SH-SY5Y (cell line): ENCODE results near the gene ADAM22.

Experiments used
- GATA2 ChIP-seq: IDR thresholded peaks from 2 replicates; pipeline ENCODE4 v1.6.1; 2011; ENCODE audit warnings: mild to moderate bottlenecking, low read depth, low read length
- GATA3 ChIP-seq: IDR thresholded peaks from 2 replicates; pipeline ENCODE4 v1.6.1; 2011; ENCODE audit warnings: low read depth, mild to moderate bottlenecking, low read length, moderate library complexity

The ADAM22 gene

GRCh38 chr7:88146616-88147015 lies 212.6 kb downstream of the ADAM22 start:
- TF ChIP-seq GATA2 = no peak
- TF ChIP-seq GATA3 = no peak

DNA sequence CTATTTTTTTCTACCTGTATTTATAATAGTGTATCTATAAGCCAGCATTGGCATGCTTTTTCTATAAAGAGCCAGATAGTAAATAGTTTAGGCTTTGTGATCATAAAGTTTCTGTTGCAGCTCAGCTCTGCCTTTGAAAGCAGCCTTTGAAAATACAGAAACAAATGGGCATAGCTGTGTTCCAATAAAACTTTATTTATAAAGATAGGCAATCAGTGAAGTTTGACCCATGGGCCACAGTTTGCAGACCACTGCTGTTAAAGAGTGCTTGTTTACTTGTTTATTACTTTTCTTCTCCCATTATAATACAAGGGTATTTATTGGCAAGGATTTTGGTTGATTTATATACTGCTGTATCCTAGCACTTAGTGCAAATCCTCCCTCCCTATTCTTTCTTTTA lies 213.3 kb downstream of the ADAM22 start:
- TF ChIP-seq GATA2 = no peak
- no peak for TF ChIP-seq GATA3

DNA sequence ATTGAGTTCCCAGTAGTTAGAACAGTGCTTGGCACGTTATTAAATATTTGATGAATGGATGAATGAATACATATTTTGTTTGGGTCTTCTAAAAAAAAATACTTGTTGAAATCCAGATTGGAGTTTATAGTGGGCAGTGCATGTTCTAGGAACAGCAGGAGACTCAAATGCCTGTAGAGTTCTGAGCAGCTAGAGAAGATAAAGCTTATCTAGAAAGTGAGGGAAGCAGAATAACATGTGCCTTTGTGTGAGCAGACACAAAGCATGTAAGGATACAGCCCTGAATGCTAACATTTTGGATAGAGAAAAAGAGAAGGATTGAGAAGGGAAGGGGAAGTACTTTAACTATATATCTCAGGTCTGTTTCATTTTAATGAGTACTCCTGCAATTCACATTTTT lies 213.9 kb downstream of the ADAM22 start:
- TF ChIP-seq GATA2 (no peak), GATA3 (no peak)

DNA sequence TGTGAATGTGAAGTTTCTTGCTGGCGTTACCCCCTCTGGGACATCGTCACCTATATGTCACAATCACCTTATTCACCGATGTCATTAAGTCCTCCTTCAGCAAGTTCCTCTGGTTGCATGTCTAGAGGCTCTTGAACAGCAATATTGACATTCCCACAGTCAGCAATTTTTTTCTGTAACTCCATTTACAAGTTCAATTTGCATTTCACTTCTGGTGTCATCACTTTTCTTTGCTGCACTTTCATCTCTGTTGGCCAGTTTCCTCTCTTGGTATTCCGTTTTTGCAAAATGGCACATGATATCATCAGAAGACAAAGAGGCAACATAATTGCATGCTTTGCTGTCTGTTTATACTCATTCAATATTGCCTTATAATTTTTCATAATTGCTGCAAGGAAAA lies 216.0 kb downstream of the ADAM22 start:
- TF ChIP-seq GATA3 = no peak
- no peak for TF ChIP-seq GATA2

DNA sequence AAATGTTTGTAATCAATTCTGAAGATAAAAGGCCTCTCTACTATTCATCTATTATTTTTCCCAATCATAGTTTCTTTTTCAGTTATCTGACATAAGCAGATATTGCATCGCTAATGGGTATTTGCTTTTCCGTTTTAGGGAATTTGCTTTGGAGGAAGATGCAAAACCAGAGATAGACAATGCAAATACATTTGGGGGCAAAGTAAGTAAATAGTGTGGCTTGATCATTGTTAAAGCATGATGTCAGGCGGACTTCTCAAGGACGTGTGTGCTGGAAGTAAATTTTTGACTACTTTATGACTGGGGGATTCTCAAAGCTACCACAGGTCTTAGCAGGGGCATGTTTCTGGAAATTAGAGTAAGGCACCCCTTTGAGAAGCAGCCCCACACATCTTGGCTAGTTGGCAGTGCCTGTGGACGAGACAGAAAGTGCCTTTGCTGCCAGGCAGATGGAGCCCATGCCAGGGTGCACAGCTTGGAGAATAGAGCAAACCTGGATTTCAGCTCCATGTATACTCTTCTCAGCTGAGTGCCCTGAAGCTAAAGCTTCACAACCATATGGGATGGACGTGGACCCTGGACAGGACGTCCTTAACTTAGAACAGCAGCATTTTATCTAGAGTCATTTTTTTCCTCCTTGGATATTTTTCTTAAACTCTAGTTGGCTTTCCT lies 217.2 kb downstream of the ADAM22 start:
- TF ChIP-seq GATA3 = no peak
- TF ChIP-seq GATA2 = no peak

DNA sequence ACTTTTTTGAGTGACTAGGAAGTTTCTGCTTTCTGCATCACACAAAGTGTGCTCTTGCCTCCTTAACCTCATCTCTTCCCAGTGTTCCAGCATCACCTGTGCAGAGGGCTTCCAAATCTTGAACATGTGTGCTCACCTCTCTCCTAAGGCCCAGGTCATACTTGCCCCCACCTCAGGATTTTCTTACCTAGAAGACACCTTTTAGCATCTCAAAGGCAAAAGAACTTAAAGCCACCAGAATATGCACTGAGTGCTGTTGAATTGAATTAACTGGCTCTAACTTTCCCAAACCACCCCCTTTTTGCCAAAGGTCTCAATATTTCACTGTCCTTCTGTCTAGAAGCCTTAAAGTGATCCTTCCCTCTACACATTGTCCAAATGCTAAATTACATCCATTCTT lies 219.3 kb downstream of the ADAM22 start:
- TF ChIP-seq GATA2 (no peak), GATA3 (no peak)

- TF ChIP-seq GATA2 (no peak), GATA3 (no peak)
Observed at GRCh38 chr7:88155756-88156155, 221.7 kb downstream of the ADAM22 start.

DNA sequence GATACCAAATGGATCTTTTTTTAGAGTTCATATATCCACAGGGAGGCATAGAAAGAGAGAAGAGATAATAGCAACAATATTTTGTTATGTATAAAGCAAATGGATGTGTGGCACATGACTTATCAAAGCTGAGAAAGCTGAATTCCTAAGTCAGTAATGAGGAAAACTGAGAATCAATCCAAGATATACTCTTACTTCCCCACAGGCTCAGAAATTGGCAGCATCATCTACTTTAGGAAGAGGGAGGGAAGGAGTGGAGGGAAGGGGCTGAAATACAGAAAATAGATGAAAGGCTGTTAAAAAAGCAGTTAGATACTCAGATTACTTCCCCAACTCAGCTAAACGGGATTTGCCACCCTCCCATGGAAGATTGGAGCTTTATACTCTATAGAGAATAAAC lies 222.3 kb downstream of the ADAM22 start:
- no peak for TF ChIP-seq GATA3
- TF ChIP-seq GATA2 = no peak

DNA sequence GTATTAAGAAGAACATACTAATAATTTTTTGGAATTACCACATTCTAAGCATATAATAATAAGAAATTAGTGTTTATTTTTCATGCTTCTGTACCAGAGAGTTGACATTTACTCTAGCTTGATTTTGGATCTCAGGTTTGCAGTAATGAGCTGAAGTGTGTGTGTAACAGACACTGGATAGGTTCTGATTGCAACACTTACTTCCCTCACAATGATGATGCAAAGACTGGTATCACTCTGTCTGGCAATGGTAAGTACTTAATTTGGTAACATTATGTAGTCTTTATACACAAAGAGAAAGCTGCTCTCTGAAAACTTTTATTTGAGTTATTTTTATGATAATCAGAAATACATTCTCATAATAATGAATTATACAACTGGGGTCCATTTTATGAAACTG lies 231.6 kb downstream of the ADAM22 start:
- TF ChIP-seq GATA2 (no peak), GATA3 (no peak)

DNA sequence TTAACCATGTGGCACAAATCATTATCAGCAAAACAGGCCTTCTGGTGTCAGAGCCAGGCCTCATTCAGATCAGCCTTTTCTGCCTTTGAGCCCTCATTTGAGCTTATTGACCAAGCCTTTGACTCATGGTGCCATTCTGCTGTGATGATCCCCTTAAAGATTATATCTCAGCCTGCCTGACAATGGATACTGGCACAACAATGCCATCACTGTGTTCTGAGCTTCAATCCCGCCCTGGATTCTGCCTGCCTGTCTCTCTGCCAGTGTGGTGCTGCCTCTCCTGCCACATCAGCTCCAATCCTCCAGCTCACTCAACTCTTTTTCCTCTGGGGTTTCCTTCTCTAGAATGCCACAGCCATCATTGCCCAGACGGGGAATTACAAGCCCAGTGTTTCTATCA lies 233.2 kb downstream of the ADAM22 start:
- TF ChIP-seq GATA2 (peak; percentile 66; the same call in 1 of the 2 replicates), GATA3 (no peak; the same call in 1 of the 2 replicates)

- TF ChIP-seq GATA3 (no peak), GATA2 (no peak)
Observed at GRCh38 chr7:88167721-88168120, 233.7 kb downstream of the ADAM22 start.

- TF ChIP-seq GATA2 = no peak
- TF ChIP-seq GATA3 = no peak
Observed at GRCh38 chr7:88169717-88170320, 235.8 kb downstream of the ADAM22 start.

DNA sequence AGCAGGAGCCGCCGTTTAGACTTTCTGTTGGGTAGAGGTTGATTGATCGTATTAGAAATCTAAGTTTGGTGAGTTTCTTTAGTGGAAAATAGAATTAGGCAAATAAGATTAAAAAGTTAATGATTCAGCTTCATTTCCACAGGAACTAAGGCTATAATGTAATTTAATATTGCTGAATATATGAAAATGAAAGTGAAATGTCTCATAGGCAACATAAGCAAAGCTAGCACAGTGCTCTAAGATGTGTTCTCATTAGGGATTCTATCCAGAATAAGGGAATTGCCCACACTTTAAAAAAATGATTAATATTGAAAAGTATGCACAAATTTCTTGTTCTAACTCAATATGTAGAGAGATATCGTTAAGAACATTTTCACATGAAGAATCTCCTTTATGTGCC lies 238.8 kb downstream of the ADAM22 start:
- TF ChIP-seq GATA3 (no peak), GATA2 (no peak)

DNA sequence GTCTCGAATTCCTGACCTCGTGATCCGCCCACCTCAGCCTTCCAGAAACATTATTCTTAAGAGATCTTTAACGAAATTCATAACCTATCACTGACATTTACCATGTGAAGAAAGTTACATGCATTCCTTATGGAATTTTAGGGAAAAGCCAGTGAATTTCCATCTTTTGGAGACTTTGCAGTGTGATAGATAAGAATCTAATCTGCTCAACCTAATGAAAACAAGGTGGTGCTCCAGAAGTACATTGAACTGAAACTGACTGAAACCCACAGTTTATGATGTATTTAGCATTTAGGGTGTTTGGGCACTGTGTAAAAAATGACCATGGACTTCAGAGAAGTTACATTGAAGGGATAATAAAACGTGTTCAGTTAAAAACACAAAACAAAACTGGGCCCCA lies 242.1 kb downstream of the ADAM22 start:
- peak; percentile 65; the same call in 1 of the 2 replicates for TF ChIP-seq GATA2
- TF ChIP-seq GATA3 = peak; percentile 90

DNA sequence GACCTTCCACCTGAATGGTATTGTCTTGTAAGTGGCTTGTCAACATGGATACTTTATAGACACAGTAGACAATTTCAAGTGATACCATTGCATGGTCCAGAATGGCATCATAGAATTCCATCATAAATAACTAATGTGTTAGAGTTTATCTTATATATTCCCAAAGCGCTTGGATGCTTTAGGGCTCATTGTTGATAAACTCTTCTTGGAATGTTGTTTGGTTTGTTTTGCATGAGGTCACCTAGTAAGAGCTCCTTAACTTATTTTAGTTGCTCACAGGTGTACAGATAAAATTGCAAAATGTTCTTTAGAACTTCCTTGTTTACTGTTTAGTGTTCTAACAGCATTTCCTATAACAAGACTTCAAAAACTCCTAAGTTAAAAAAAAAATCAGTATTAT lies 249.0 kb downstream of the ADAM22 start:
- TF ChIP-seq GATA3 (no peak), GATA2 (no peak)
